Osteoblast (primary cell): ENCODE results near the gene PLIN3. TPM values are rescaled to one million over a fixed set of nuclear protein-coding genes. Genes with fewer than 3 reads are reported as not detected.
A peak's percentile ranks its signal among the peaks of the same experiment; 100 is the strongest.

Experiments used
- DNase-seq: peaks from one replicate; pipeline ENCODE4 v3.0.0; 2011; ENCODE audit warnings: low spot score, mixed read lengths; ENCODE audit not compliant: insufficient read length; ENCODE audit errors: missing footprints
- H2AFZ ChIP-seq: 2 replicates; pipeline ENCODE4 v1.6.0; 2011; ENCODE audit warnings: mild to moderate bottlenecking, low read length
- H3K27ac ChIP-seq: 2 replicates; pipeline ENCODE4 v1.5.1; 2011; ENCODE audit warnings: mild to moderate bottlenecking, low read depth, low read length, moderate library complexity
- H3K27me3 ChIP-seq: 2 replicates; pipeline ENCODE4 v1.6.0; 2012; ENCODE audit warnings: mild to moderate bottlenecking, control low read depth, inconsistent platforms, low read length, moderate library complexity; ENCODE audit not compliant: insufficient read depth
- H3K36me3 ChIP-seq: 2 replicates; pipeline ENCODE4 v1.5.1; 2011; ENCODE audit warnings: mild to moderate bottlenecking, low read length, control low read depth, moderate library complexity; ENCODE audit not compliant: insufficient read depth
- H3K4me1 ChIP-seq: 2 replicates; pipeline ENCODE4 v1.5.1; 2011; ENCODE audit warnings: mild to moderate bottlenecking, low read length, control low read depth, moderate library complexity; ENCODE audit not compliant: insufficient read depth
- H3K4me2 ChIP-seq: 2 replicates; pipeline ENCODE4 v1.6.0; 2011; ENCODE audit warnings: mild to moderate bottlenecking, low read length; ENCODE audit not compliant: insufficient read depth
- H3K4me3 ChIP-seq: fragments of 200-600 bp; sonication (generic); 3 replicates; pipeline ENCODE4 v1.5.1; 2012; ENCODE audit warnings: mild to moderate bottlenecking, low read length, inconsistent platforms; ENCODE audit not compliant: insufficient read depth
- H3K79me2 ChIP-seq: 2 replicates; pipeline ENCODE4 v1.6.0; 2012; ENCODE audit warnings: mild to moderate bottlenecking, low read length, control low read depth, inconsistent platforms; ENCODE audit not compliant: insufficient read depth
- H3K9me3 ChIP-seq: 2 replicates; pipeline ENCODE4 v1.5.1; 2011; ENCODE audit warnings: low read depth, low read length, control low read depth
- H4K20me1 ChIP-seq: 2 replicates; pipeline ENCODE4 v1.6.0; 2012; ENCODE audit warnings: mild to moderate bottlenecking, low read length, control low read depth; ENCODE audit not compliant: insufficient read depth
- CTCF ChIP-seq: IDR thresholded peaks from 2 replicates; pipeline ENCODE4 v1.5.1; 2011; ENCODE audit warnings: mild to moderate bottlenecking, low read depth, low read length, moderate library complexity; ENCODE audit errors: extremely low read depth
- total RNA-seq: library from RNA; depleted of rRNA; stranded (reverse); fragments of >200 nt; gene quantifications from 2 replicates; pipeline ENCODE4 v1.2.3, GENCODE V29; 2012

Gene PLIN3
- total RNA-seq, 1 donor: 260 TPM

- H3K9me3 ChIP-seq: no peaks in the 10 kb centered on the region
- no peak overlapping the region for H3K4me2 ChIP-seq
- no peak for TF ChIP-seq CTCF
- no peak overlapping the region for H3K4me3 ChIP-seq
- no peak overlapping the region for H2AFZ ChIP-seq
- DNase-seq: no peak
- peaks cover 2% of the 10 kb centered on the region for H4K20me1 ChIP-seq
- peaks cover 10% of the 10 kb centered on the region for H3K4me1 ChIP-seq
- H3K27ac ChIP-seq: no peak overlapping the region
- H3K79me2 ChIP-seq: peaks cover 7% of the 10 kb centered on the region
- no peaks in the 10 kb centered on the region for H3K36me3 ChIP-seq
- H3K27me3 ChIP-seq: no peaks in the 10 kb centered on the region
These were observed 4.2 kb upstream of the PLIN3 start for GRCh38 chr19:4871711-4872110.

DNA sequence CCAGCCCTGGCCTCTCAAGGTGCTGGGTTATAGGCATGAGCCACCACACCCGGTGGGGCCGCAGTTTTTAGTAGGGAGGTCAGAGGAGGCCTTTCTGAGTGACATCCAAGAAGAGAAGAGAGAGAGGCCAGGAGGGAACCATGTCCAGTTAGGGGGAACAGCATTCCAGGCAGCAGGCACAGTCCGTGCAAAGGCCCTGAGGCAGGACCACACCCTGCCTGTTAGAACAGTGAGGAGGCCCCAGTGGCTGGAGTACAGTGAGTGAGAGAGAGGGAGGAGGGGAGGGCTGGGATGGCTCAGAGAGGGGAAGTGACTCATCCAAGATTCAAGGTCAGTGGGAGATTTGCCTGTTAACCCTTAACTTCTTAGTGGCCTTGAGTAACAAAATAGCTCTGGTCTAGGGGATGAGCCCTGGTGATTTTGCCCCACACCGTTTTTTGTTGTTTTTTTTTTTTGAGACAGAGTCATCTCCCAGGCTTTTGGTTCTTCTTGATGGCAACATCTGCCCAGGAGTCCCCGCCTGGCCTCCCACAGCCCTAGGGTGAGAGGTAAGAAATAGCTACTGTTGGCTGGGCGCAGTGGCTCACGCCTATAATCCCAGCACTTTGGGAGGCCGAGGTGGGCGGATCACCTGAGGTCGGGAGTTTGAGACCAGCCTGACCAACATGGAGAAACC is 2.7 kb upstream of the PLIN3 start:
- no peak for TF ChIP-seq CTCF
- no peak overlapping the region for H2AFZ ChIP-seq

GRCh38 chr19:4868286-4868834 is 893 bp upstream of the PLIN3 start:
- H3K27me3 ChIP-seq: no peaks in the 10 kb centered on the region
- no peak overlapping the region for H3K4me3 ChIP-seq
- H3K79me2 ChIP-seq: peaks cover 39% of the 10 kb centered on the region
- no peak overlapping the region for H3K4me2 ChIP-seq
- H3K4me1 ChIP-seq: peaks cover 17% of the 10 kb centered on the region
- peaks cover 25% of the 10 kb centered on the region for H4K20me1 ChIP-seq
- peak; percentile 57 for DNase-seq
- no peak for TF ChIP-seq CTCF
- H3K9me3 ChIP-seq: no peaks in the 10 kb centered on the region
- H3K27ac ChIP-seq: no peak overlapping the region
- H3K36me3 ChIP-seq: peaks cover 14% of the 10 kb centered on the region
- H2AFZ ChIP-seq: no peak overlapping the region

More for the DNA sequence above, 2.7 kb upstream of the PLIN3 start:
- H3K4me2 ChIP-seq: no peak overlapping the region
- H3K27me3 ChIP-seq: no peaks in the 10 kb centered on the region
- H4K20me1 ChIP-seq: peaks cover 11% of the 10 kb centered on the region
- H3K79me2 ChIP-seq: peaks cover 21% of the 10 kb centered on the region
- H3K4me1 ChIP-seq: peaks cover 17% of the 10 kb centered on the region
- H3K36me3 ChIP-seq: no peaks in the 10 kb centered on the region
- DNase-seq: peak; percentile 95
- H3K9me3 ChIP-seq: no peaks in the 10 kb centered on the region
- peak overlapping the region; percentile 58 for H3K27ac ChIP-seq
- H3K4me3 ChIP-seq: no peak overlapping the region

GRCh38 chr19:4866595-4867424 is 657 bp downstream of the PLIN3 start:
- TF ChIP-seq CTCF: no peak
- peak; percentile 95 for DNase-seq

More at GRCh38 chr19:4866595-4867424, 657 bp downstream of the PLIN3 start:
- H3K36me3 ChIP-seq: peaks cover 22% of the 10 kb centered on the region
- peaks cover 17% of the 10 kb centered on the region for H3K4me1 ChIP-seq
- peak overlapping the region; percentile 99 for H3K4me3 ChIP-seq
- H2AFZ ChIP-seq: peak overlapping the region; percentile 48
- no peaks in the 10 kb centered on the region for H3K27me3 ChIP-seq
- no peaks in the 10 kb centered on the region for H3K9me3 ChIP-seq
- peak overlapping the region; percentile 95 for H3K4me2 ChIP-seq
- H3K79me2 ChIP-seq: peaks cover 54% of the 10 kb centered on the region
- H3K27ac ChIP-seq: peak overlapping the region; percentile 69
- peaks cover 32% of the 10 kb centered on the region for H4K20me1 ChIP-seq
